ENCODE measurements around the gene TAOK1. TPM values are rescaled to one million over a fixed set of nuclear protein-coding genes. Genes with fewer than 3 reads are reported as not detected.
"Not testable (repeated sequence)": the region's sequence is repeated elsewhere in the genome, so short reads cannot be mapped to it uniquely, and the experiment has no call there.

The TAOK1 gene
- total RNA-seq, 1 donor from 2014 or later, result 100 TPM

- peaks cover 23% of the 10 kb centered on the region for H3K79me2 ChIP-seq (ENCODE audit: insufficient read depth, low read length)
- no peak overlapping the region for H3K27ac Mint-ChIP-seq (ENCODE audit: unreplicated experiment)
- H3K9me3 ChIP-seq (ENCODE audit: insufficient read depth, low read depth, low read length), result no peaks in the 10 kb centered on the region
- H3K4me1 Mint-ChIP-seq (ENCODE audit: low read depth, unreplicated experiment), result no peaks in the 10 kb centered on the region
- DNase-seq (ENCODE audit: low read depth) (no peak), FAIRE-seq (no peak)
- TF ChIP-seq CTCF (IDR thresholded peaks at IDR 0.05; ENCODE audit: insufficient read depth, low read depth, low read length), result no peak
- no peak for TF ChIP-seq EZH2 (IDR thresholded peaks at IDR 0.05; ENCODE audit: insufficient read depth, low read length)
- no peak overlapping the region for H3K27ac ChIP-seq (ENCODE audit: low read depth, low read length)
- peaks cover 18% of the 10 kb centered on the region for H3K36me3 ChIP-seq (ENCODE audit: insufficient read depth, low read length)
- no peaks in the 10 kb centered on the region for H3K27me3 Mint-ChIP-seq (ENCODE audit: low read depth, unreplicated experiment)
- H2AFZ ChIP-seq (ENCODE audit: low read depth, low read length), result no peak overlapping the region
- peaks cover 24% of the 10 kb centered on the region for H4K20me1 ChIP-seq (ENCODE audit: insufficient read depth, low read length)
- H3K9ac ChIP-seq (ENCODE audit: low read length), result no peak overlapping the region
- H3K9me3 Mint-ChIP-seq (ENCODE audit: unreplicated experiment), result no peaks in the 10 kb centered on the region
- H3K27me3 ChIP-seq (ENCODE audit: insufficient read depth, low read length), result no peaks in the 10 kb centered on the region
- no peak overlapping the region for H3K4me2 ChIP-seq (ENCODE audit: low read length)
- H3K36me3 Mint-ChIP-seq (ENCODE audit: low read depth, unreplicated experiment), result peaks cover 12% of the 10 kb centered on the region
- no peaks in the 10 kb centered on the region for H3K4me1 ChIP-seq (ENCODE audit: insufficient read depth, low read length)
- no peak overlapping the region for H3K4me3 Mint-ChIP-seq (ENCODE audit: unreplicated experiment)
- H3K4me3 ChIP-seq (ENCODE audit: insufficient read depth, low read depth, low read length), result no peak overlapping the region
Observed at GRCh38 chr17:29475891-29476290, 85.7 kb downstream of the TAOK1 start.

DNA sequence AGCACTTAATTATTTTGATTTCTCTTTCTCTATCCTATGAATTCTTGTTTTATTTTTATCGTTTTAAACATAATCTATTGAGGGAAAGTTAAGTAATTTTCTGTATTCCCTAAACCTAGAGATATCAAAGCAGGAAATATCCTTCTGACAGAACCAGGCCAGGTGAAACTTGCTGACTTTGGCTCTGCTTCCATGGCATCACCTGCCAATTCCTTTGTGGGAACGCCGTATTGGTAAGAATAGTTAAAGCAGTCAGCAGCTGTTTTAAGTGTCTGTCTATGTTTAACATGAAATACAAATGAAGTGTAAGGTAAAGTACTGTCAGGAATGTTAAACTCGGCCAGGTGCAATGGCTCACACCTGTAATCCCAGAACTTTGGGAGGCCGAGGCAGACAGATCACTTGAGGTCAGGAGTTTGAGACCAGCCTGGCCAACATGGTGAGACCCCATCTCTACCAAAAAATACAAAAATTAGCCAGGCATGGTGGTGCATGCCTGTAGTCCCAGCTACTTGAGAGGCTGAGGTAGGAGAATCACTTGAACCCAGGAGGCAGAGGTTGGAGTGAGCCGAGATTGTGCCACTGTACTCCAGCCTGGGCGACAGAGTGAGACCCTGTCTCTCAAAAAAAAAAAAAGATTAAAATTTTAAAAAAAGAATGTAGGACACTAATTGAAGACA lies 90.2 kb downstream of the TAOK1 start:
- H3K4me1 Mint-ChIP-seq (ENCODE audit: low read depth, unreplicated experiment); H3K27ac Mint-ChIP-seq (ENCODE audit: unreplicated experiment); FAIRE-seq; H2AFZ ChIP-seq (ENCODE audit: low read depth, low read length); H3K4me2 ChIP-seq (ENCODE audit: low read length); H3K4me1 ChIP-seq (ENCODE audit: insufficient read depth, low read length); H3K27me3 Mint-ChIP-seq (ENCODE audit: low read depth, unreplicated experiment); H3K9me3 ChIP-seq (ENCODE audit: insufficient read depth, low read depth, low read length); DNase-seq (ENCODE audit: low read depth); H4K20me1 ChIP-seq (ENCODE audit: insufficient read depth, low read length); H3K79me2 ChIP-seq (ENCODE audit: insufficient read depth, low read length); H3K36me3 Mint-ChIP-seq (ENCODE audit: low read depth, unreplicated experiment); H3K9me3 Mint-ChIP-seq (ENCODE audit: unreplicated experiment); H3K9ac ChIP-seq (ENCODE audit: low read length); H3K4me3 ChIP-seq (ENCODE audit: insufficient read depth, low read depth, low read length); H3K27ac ChIP-seq (ENCODE audit: low read depth, low read length); H3K27me3 ChIP-seq (ENCODE audit: insufficient read depth, low read length); H3K4me3 Mint-ChIP-seq (ENCODE audit: unreplicated experiment): not testable (repeated sequence)
- H3K36me3 ChIP-seq (ENCODE audit: insufficient read depth, low read length), result peaks cover 12% of the 10 kb centered on the region

GRCh38 chr17:29483503-29483902 lies 93.3 kb downstream of the TAOK1 start:
- no peak overlapping the region for H2AFZ ChIP-seq (ENCODE audit: low read depth, low read length)
- no peak for FAIRE-seq
- TF ChIP-seq CTCF (IDR thresholded peaks at IDR 0.05; ENCODE audit: insufficient read depth, low read depth, low read length), result no peak
- peaks cover 12% of the 10 kb centered on the region for H3K36me3 ChIP-seq (ENCODE audit: insufficient read depth, low read length)
- no peaks in the 10 kb centered on the region for H3K4me1 Mint-ChIP-seq (ENCODE audit: low read depth, unreplicated experiment)
- H3K27me3 Mint-ChIP-seq (ENCODE audit: low read depth, unreplicated experiment), result no peaks in the 10 kb centered on the region
- H3K27ac Mint-ChIP-seq (ENCODE audit: unreplicated experiment), result no peak overlapping the region
- H3K4me2 ChIP-seq (ENCODE audit: low read length), result no peak overlapping the region
- DNase-seq (ENCODE audit: low read depth), result no peak
- H3K4me3 ChIP-seq (ENCODE audit: insufficient read depth, low read depth, low read length), result no peak overlapping the region
- H3K27me3 ChIP-seq (ENCODE audit: insufficient read depth, low read length), result no peaks in the 10 kb centered on the region
- H3K79me2 ChIP-seq (ENCODE audit: insufficient read depth, low read length), result no peaks in the 10 kb centered on the region
- H3K9me3 Mint-ChIP-seq (ENCODE audit: unreplicated experiment), result no peaks in the 10 kb centered on the region
- H4K20me1 ChIP-seq (ENCODE audit: insufficient read depth, low read length), result peaks cover 5% of the 10 kb centered on the region
- no peak overlapping the region for H3K9ac ChIP-seq (ENCODE audit: low read length)
- H3K27ac ChIP-seq (ENCODE audit: low read depth, low read length), result no peak overlapping the region
- H3K36me3 Mint-ChIP-seq (ENCODE audit: low read depth, unreplicated experiment), result peaks cover 4% of the 10 kb centered on the region
- H3K4me3 Mint-ChIP-seq (ENCODE audit: unreplicated experiment), result no peak overlapping the region
- no peaks in the 10 kb centered on the region for H3K9me3 ChIP-seq (ENCODE audit: insufficient read depth, low read depth, low read length)
- no peaks in the 10 kb centered on the region for H3K4me1 ChIP-seq (ENCODE audit: insufficient read depth, low read length)

Data from astrocyte (in vitro differentiated cells and primary cell).